Measurements from ENCODE around the gene HYAL1.

Gene HYAL1

DNA sequence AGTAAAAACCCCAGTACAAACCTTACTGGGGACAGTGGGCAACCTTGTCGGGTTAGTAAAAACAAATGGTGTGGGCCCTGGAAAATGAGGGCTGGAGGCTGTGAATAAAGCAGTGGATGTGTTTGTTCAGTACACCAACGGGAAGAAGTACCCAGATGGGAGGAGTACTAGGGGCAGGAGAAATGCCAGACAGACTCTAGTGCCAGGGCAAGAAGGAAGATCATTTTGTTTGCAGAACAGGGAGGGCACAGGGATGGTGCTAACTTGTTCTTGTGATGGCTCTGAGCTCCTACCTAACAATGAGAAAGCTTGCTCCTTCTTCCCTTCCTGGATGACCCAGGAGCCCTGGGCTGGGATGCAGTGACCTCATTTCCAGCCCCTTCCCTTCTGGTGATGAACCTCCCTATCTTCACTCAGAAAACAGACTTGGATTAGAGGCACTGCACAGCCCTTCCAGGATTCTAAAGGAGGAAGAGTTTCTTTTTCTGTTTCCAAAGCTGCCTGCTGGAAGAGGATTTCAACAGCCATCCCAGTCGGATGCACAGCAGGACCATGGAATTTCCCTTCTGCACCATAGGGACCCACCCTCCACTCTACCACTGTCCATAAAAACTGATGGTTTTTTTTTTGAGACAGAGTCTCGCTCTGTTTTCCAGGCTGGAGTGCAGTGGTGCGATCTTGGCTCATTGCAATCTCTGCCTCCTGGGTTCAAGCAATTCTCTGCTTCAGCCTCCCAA lies 31.1 kb upstream of the HYAL1 start:
- no peak for DNase-seq (ENCODE audit: low read depth in 2 of 2)

DNA sequence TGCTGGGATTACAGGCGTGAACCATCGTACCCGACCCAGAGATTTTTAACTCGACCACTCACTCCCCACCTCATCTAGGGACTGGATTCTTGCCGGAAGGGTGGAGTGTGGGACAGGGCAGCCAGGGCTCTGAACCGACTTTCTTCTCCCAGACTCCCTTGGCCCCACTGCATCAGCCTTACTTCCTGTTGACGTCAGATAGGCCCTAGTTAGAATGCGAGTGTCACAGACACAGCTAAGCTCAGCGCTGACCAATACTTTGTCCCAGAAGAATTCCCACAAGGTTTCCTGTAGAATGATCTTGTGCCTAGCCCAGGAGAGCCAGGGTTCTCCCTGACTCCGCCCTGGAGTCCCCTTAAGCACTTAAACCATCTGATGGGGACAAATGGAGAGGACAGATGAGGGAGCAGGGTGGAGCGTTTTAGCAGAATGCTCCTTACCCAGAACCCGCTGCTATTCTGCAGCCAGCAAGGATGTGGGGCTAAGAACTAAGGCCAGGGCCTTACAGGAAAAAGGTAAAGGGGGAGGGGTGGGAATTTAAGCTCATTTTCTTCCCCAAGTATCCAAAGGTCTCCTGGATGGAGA lies 30.5 kb upstream of the HYAL1 start:
- DNase-seq (ENCODE audit: low read depth in 2 of 2) = no peak

DNA sequence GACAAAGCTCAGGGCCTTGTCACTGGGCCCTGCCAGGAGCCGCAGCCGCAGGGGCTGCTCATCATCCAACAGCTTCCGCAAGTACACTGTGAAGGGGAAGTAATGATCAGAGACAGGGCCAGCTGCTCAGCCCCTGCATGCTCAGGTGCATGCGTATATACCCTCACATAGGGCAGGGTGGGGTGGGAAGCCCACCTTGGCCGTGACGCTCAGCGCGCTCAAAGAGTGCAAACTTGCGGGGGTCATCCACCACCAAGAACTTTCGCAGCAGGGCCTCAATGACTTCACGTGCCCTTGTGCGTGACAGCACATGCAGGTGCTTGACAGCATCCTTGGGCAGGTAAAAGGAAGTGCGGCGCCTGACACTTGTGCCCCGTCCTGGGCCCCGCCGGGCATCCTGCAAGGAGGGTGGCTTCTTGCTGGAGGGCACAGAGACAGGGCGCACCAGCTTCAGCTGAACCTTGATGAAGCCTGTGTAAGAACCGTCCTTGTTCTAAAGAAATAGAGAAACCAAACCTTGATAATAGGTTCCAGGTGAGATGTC lies 28.1 kb upstream of the HYAL1 start:
- no peak for DNase-seq (ENCODE audit: low read depth in 2 of 2)

DNA sequence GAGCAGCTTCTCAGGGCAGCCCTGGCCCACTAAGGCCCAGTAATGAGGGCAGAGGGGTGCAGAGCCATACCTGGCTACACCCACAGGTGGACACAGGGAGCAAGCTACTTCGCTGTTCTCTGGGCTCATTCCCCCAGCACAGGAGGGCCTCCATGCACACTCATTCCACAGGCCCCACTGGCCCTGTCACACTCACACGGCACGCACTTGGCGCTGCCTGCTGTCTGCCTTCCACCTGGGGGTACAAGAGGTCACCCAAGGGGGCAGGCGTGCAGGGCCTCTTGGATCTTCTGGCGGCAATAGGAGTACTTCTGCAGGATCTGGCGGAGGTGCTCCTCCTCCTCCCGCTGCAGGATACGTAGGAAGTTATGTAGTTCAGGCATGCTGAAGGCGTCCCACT lies 27.0 kb upstream of the HYAL1 start:
- no peak for DNase-seq (ENCODE audit: low read depth in 2 of 2)

DNA sequence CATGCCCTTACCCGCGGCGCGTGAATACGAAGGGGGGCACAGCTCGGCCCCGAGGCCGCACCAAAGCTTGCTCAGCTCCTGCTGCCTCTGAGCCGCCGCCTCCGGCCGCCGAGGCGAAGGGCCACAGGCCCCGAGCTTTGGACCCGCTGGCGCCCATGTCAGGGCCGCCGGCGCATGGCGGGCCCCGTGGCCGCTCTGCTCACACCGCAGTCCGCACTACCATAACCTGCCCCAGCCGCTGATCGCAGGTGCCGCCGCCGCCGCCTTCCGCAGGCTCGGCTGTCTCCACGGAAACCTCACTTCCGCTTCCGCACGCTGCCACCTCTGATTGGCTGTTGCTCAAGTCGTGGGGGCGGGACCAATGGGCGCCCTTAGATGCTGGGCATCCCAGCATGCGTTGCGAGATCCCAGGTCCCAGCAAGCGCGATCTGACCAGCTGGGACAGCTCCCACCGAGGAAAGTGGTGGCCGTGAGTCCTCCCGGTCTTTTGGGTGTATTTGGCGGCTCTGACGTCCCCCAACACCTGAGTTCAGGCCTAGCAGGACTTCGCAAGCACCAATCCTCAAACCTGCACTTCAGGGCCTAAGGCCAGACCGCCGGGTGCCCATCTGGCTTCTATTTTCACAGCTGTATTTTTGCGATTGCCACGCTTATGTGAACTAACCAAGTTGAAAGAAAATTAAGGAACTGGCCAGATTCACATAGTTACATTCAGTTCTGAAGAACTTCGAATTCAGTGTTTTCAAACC lies 24.7 kb upstream of the HYAL1 start, which contains the start of gene TUSC2:
Gene TUSC2, minus strand, starts transcription at position 281 of the 749 bp plus-strand sequence. Its CDS starts 124 bp downstream, at position 157.
- peak; percentile 88 to 89 for DNase-seq (ENCODE audit: low read depth in 2 of 2)

DNA sequence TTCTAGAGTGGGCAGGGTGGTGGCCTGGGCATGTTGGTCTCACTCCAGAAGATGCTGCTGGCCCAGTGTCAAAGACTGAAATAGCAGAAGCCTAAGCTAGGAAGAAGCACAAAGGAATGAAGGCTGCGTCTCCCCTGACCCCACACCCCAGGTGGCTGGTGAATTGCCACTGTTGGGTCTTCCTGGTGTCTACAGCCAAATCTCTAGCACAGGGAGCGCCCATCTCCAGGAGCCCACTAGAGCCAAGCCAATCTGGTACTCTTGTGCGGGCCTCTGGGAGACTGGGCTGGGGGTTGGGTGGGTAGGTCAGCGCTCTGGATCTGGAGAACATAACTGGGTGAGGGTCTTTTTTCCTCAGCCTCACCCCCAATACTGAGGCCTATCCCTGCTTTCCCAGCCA lies 23.8 kb upstream of the HYAL1 start:
- DNase-seq (ENCODE audit: low read depth in 2 of 2) = no peak

DNA sequence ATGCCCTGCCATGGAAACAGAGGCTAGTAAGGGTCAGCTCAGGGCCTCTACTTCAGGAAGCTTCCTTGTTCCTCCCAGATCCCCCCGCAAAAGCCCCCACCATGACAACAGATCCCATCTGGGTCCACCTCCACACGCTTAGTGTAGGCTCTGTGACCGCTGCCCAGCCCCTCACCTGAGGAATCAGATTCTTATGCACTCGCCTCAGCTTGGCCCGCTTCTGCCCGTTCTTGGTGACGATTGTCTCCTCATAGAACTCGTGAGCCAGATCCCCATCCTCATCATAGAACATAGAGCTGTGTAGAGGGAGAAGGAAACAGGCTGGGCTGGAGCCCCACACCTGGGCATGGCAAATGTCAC lies 22.8 kb upstream of the HYAL1 start:
- DNase-seq (ENCODE audit: low read depth in 2 of 2) = no peak

DNA sequence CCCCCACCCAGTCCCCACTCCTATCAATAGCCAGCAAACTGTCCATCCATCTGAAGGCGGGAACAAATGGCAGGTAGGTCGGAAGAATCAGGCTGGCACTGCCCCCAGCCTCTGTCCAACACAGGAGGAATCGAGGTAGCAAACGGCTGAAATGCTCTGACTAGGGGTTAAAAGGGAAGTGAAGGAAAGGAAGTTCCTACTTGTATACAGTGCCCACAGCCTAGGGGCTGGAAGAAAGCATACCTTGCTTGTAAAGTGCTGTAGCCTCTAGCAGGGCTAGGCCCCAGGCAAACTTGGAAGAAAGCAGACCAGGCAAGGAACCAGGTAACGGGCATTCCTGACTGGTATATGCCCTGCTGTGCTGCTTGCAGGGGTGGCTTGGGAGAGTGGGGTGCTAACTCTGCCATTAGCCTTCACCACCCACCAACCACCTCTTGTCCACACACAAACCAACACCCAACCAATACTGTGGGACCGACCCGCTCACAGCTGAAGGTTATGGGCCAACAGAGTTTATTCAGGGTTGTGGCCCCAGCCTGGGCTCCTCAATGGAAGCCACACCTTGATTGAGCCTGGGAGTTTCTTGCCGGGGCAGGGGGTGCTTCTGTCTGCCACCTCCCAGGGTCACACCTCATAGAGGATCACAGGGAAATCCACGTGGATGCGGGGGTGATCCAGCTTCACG lies 22.3 kb upstream of the HYAL1 start:
- no peak for DNase-seq (ENCODE audit: low read depth in 2 of 2)

DNA sequence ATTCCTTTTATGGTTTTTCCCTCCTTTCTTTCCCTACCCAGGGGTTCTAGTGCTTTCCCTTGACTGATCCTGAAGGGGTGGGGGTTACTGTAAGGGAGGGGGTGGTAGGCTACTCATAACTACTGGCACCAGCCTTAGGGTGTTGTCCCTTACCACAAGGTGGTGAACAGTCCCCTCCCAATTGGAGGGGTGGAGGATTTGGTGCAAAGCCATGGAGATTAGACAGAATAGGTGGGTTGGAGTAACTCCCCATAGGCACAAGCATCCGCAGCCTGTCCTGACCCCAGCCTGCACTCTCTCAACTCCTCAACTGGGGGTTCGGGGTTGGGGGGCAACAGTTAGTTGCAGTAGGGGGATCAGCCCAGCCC lies 21.7 kb upstream of the HYAL1 start:
- DNase-seq (ENCODE audit: low read depth in 2 of 2) = no peak

DNA sequence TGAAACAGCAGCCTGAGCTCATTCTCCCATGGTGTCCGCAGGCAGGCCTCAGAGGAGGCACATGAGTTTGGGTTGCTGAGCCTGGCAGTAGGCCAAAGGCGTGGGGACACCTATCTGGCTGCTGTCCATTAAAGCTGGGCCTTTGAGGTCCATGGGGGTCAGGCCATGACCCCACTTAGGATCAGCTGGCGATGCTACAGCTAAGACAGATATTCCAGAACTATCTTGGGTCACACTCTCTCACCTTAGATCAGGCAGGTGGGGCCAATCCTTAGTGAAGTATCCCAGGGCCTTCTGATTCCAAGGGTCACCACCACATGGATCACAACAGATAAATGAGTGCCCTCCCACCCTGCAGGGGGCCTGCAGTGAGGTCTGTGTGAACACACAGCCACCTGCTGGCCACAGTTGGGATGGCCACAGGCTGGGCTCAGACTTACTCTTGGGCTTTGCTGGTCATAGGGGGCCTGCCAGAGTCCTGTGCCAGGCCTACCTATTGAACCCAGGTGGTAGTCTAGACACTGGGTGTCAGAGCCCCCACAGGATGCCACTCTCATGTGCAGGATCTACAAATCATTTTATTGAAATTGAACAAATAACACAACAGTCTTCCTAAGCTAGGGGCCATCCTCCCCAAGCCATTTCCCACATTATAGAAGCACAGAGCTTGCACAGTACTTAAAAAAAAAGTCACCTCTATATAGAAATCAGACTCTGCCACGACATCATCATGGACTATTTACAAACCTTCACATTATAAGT lies 21.2 kb upstream of the HYAL1 start:
- peak in 1 of 2 donors; percentile 62 for DNase-seq (ENCODE audit: low read depth in 2 of 2)

DNA sequence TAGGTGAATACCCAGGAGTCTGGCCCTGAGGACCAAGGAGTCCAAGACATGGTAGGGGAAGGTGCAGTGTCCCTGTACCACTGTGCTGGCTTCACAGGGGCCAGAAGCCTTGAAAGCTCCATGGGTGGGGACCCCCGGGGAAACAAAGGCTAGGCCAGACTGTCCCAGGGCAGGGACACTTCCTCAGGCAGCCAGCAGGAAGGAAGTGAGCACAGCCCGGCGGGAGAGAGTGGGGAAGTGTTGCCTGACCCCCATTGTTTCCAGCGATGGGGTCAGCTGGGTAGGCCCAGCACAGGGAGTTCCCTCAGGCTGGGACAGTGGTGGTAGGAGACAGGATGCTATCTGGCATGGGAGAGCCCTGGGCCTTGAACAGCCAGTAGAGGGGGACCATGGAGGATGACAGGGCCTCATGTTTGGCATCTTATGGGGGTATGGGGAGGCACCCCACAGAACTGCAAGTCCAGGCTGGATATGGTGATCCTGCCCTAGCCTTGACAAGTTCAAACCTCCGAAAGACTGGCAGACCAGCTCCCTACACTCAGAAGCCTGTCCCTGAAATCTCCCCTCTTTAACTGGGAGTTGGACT lies 20.3 kb upstream of the HYAL1 start:
- DNase-seq (ENCODE audit: low read depth in 2 of 2) = no peak

DNA sequence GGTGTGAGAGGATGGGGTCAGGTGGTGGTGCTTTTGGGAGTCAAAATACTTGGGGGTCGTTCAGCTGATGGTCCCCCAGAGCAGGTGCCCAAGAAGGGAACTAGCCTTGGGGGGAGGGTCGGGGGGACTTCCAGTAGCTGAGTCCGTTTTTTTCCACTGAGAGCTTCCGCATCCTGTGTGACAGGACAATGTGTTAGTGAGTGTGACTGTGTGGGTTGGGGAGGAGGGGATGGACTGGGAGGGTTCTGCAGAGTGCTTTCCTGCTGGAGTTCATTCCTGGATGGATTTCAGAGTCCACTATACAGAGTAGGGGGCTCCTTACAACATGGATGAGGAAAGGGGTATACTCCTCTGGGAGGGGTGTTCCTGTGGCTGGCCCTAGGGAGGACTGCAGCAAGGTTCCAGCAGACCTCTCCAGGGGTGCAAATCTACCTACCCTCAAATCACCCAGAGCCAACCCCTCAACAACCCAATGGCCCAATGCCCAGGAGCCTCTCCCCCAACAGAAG lies 19.8 kb upstream of the HYAL1 start:
- DNase-seq (ENCODE audit: low read depth in 2 of 2) = no peak

DNA sequence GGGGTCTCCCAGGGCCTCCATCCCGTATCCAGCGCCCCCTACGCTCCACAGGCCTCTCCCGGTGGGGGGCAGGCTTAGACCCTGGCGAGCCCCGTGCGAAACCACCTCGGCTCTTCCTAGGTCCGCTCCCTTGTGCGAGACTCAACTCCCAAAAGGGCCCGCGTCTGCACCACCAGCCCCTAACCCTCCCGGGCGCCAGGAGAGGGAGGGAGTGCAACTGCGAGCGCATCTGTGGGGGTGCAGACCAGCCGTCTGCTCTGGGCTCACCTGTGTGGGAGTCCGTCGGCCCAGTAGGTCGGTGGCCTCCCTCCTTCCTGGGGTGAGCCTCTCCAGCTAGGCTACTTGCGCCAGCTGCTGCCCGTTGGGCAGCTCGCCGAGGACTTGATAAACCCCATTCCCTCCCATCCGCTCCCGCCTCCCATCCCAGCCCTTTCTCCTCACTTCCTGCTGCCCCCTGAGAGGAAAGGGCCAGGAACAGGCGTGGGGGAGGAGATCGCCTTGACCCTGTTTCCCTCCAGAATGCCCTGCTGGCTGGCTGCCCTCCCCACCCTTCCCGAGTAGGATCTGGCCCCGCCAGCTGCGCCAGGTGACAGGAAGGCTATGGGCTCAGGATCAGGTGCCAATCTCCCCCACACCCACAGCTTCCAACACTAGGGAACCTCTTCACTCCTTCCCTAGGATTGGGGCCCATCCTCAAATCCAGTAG lies 19.2 kb upstream of the HYAL1 start, which contains the start of gene HYAL2:
Gene HYAL2, minus strand, starts transcription at position 360 of the 706 bp plus-strand sequence. CDS start 2,256 bp downstream, outside the sequence.
- no peak for DNase-seq (ENCODE audit: low read depth in 2 of 2)

DNA sequence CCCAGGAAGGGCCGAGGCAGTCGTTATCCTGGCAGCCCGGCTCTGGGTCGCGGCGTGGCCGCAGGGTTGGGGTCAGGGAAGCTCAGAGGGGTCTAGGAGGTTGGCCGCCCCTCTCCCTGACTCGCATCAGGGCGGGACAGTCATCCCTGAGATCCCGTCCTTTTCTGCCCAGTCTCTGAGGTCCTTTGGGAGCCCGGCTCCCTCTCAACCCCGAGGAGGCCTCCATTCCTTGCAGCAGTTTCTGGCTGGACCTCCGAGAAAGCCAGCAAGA lies 18.7 kb upstream of the HYAL1 start:
- DNase-seq (ENCODE audit: low read depth in 2 of 2) = no peak

DNA sequence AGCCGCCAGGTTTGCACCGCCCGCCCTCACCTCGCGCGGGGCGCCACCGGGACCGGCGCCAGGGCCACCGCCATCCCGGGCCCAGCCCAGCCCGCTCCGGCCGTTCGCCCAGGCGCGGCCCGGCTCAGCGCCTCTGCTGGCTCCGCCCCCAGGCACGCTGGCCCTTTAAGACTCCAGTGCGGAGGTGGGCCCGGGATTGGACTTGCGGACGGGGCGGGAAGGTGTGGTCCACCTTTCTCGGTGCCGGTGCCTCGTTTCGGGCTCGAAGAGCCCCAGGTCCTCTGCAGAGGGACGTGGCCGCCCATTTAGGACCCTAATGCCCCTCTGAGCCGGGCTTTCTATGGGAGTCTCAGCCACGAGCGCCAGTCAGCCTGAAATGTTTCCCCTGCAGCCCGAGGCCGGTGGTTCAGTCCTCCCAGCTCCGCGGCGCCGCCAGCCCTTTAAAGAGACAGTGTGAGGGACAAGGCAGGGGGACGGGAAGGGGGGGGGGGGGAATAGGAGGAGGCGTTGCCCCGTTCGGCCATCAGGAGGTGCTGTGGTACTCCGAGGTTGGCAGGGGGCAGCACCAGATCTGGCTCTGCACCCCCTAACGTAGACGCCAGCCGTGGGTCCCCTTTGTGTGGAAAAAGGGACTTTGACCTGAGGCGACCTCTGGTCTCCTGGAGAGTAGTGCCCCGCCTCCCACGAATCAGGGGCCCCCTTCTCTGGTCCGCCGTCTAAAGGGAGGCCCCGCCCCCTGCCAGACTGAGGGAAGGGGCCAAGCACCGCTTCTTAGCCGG lies 18.2 kb upstream of the HYAL1 start:
- peak; percentile 68 to 75 for DNase-seq (ENCODE audit: low read depth in 2 of 2)

DNA sequence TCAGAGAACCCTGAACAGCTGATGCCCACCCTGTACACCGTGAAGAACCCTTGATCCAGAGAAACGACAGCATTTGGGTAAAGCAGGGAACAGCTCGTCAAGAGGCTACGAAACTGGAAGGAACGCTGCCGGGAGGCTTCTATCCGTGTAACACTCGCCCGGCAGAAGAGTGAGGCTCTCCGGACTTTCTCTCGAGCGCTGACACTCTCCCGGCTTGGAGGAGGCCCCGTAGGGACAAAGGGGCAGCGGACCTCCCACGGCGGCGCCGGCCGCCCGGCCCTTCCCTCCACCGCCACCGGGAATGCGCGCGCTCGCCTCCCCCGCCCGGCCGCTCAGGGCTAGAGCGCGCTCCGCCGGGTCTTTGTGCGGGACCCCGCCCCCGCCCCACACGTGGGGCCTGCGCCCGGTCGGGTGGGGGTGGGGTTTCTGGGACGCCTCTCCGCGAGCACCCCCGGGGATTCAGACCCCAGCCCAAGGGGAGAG lies 17.5 kb upstream of the HYAL1 start:
- DNase-seq (ENCODE audit: low read depth in 2 of 2) = peak; percentile 54 to 63

DNA sequence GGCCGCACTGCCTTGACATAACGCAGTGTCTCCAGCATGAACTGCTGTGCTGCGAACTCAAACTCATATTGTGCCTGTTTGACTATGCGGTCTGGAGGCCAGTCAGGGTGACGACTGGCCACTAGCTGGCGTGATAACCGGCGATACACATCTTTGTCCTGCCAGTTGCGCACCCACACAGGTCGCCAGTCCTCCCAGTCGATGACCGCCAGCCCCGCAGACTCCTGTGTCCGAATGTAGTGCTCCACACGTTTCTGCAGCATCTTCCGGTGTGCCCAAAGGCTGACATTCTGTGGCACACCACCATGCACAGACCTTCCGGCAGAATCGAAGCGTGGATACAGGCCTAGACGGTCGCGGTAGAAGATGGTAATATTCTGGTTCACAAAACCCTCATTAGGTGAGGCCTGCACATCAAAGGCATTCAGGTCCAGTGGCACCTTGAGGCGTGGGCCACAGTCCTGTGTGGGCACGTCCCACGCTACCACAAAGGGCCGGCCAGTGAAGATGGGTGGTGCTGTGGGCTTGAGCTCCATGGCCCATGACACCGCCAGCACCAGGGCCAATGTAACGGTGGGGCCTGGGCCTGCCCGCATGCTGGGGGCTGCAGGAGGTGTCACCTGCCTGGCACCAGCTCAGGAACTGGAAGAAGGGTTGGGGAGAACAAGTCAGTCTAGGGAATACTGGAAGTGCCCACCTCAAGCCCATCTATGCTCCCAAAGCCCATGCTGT lies 16.7 kb upstream of the HYAL1 start:
- no peak for DNase-seq (ENCODE audit: low read depth in 2 of 2)

DNA sequence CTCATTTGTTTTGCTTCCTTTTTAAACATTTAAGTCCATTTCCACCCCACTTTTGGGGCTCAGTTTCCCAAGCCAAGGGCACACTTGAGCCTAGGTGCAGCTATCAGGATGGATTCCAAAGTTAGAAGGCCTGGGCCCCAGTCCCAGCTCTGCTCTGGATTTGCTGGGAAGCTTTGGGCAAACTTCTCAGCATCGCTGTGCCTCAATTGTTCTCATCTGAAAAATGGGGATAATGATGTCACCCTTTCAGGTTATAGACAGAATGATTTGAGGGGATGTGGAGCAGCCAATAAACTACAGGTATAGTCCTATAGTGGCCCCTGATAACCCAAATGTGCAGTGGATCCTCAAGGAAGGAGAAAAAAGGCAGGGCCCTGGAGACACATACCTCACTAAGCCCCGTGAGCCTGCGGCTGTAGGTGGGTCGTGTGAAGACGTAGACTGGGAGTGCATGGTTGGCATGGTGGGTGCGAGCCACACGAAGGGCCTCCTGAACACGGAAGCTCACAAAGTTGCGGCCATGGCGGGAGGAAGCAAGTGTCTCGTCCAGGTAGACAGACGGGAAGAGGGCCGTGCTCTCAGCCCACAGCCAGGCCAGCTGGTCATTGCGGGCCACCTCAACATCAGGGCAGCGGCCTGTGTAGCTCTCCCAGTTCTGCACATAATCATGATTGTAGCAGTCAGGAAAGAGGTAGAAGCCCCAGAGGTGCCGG lies 16.0 kb upstream of the HYAL1 start:
- DNase-seq (ENCODE audit: low read depth in 2 of 2) = no peak
